Urothelium cell line (cell line): Measurements from ENCODE around the gene TJP1.
"Not testable (repeated sequence)": the region's sequence is repeated elsewhere in the genome, so short reads cannot be mapped to it uniquely, and the experiment has no call there.

ENCODE experiments used
- DNase-seq: peaks from one replicate; pipeline ENCODE4 v3.0.0; 2011; ENCODE audit warnings: low spot score, mixed read lengths
- FAIRE-seq: peaks from 2 replicates; lab custom pipeline; 2011; peaks lifted over from hg19 to GRCh38; lab: Jason Lieb, UNC

Gene TJP1

GRCh38 chr15:29759596-29759995 lies 62.7 kb downstream of the TJP1 start:
- FAIRE-seq (peak; percentile 83), DNase-seq (no peak)

DNA sequence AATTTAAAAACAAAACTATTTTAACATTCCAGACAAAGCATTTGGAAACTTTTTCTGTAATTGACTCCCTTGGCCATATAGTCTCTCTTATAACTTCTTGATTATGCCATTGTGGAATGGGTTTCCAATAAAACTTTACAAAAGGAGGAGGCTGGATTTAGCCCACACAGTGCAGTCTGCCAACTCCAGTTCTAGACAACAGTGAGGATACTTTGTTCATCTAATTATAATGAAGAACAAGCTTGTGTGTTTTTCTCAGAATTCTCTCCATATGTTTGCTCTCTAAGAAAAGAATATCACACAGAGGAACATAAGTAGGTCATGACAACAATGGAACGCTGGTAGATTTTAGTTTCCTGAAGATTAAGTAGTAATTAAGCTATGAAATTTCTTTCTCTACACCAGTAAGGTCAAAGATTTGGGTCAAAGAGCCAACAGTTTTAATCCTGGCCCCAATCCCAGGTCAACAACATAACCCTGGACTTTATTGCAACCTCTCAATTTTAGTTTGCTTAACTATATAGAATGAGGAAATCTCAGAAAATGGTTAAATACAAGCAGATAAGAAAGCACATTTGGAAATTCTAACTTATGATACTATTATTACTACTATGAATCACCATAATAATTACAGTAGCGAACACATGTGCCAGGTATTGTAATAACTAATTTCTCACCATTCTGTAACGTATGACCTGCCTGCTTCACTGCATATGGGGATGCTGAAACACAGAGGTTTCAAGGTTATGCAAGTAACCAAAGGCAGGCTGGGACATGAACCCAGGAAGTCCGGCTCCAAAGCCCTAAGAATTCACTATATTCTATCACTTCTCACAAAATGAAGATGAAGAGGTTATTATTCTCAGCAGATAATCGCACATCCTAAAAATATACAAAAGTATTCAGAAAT lies 65.7 kb downstream of the TJP1 start:
- FAIRE-seq: no peak
- DNase-seq: no peak

- FAIRE-seq, DNase-seq: not testable (repeated sequence)
These were observed 68.3 kb downstream of the TJP1 start for GRCh38 chr15:29754009-29754408.

DNA sequence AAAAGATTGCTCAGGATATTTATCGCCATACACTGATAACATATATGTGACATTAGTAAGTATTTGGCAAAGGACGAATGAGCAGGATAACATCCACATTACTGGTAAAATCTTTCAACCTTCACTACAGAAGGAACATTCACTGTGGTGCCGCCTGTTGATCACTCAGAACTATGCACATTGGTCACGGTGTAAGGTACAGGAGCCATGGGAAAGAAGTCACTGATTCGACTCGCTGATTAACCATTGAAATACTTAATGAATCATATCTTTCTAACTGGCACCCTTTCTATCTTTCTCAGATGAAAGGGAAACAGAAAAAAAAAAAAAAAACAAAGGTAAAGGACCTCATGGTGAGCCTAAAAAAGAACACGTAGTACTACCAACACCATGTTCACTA lies 68.8 kb downstream of the TJP1 start:
- no peak for DNase-seq
- FAIRE-seq: no peak

GRCh38 chr15:29750754-29751153 lies 71.5 kb downstream of the TJP1 start:
- FAIRE-seq: no peak

DNA sequence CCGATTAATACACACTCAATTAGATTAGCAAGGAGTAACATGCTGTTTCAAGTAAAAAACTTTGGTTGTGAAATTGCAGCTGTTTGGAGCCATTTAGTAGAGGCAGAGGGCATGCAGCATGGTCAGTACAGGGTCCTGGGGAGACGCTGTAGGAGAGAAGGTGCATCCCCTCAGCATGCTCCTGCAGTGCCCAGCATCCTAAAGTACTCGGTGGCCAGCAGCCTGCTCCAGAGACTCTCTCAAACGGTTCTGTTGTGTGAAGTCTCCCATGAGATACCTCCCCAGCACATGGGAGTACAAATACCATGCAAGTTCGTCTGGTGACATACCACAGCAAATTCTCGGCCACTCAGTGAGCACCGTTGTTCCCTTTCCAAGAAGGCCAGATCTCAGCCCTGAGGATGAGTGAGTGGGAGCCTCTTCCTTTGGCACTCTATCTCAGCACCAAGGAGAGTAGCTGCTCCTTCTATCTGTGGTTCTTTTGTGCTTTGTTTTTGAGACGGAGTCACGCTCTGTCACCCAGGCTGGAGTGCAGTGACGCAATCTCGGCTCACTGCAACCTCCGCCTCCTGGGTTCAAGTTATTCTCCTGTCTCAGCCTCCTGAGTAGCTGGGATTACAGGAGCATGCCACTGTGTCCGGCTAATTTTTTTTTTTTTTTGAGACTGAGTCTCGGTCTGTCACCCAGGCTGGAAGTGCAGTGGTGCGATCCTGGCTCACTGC lies 72.7 kb downstream of the TJP1 start:
- DNase-seq (no peak), FAIRE-seq (no peak)

More at GRCh38 chr15:29750754-29751153, 71.5 kb downstream of the TJP1 start:
- DNase-seq: no peak

DNA sequence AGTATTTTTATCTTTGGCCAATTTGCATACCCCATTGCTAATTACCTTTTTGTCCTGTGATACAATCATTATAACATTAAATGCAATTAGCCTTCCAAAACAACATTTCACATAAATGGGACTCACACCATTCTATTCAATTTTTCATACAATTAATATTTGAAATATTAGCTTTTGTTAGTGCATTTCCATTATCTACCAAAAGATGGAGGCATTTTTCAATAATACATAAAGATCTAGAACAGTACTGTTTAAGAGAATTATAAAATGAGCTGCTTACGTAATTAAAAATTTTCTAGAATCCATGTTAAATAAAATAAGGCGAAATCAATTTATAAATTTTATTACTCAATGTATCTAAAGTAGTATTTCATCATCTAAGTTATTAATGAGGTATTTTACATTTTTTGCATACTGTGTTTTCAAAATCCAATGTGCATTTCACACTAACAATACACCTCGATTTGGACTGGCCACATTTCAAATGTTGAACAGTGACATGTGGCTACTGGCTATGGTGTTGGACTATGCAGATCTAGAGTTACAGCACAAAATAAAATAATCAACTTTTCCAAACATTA lies 74.3 kb downstream of the TJP1 start:
- FAIRE-seq: no peak
- DNase-seq: no peak

DNA sequence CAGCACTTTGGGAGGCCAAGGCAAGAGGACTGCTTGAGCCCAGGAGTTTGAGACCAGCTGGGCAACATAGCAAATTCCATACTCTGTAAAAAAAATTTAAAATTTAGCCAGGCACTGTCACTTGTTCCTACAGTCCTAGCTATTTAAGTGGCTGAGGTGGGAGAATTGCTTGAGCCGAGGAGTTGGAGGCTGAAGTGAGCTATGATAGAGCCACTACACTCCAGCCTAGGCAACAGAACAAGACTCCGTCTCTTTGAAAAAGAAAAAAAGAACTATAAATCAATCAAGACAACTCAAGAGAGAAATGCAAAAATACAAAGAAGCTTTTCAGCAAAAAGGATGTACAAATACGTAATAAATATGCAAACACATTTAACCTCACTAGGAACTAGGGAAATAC lies 78.8 kb downstream of the TJP1 start:
- DNase-seq (no peak), FAIRE-seq (no peak)

- FAIRE-seq: no peak
- no peak for DNase-seq
These were observed 81.5 kb downstream of the TJP1 start for GRCh38 chr15:29740692-29741311.

GRCh38 chr15:29736744-29737020 lies 85.6 kb downstream of the TJP1 start:
- FAIRE-seq (no peak), DNase-seq (peak; percentile 72)

DNA sequence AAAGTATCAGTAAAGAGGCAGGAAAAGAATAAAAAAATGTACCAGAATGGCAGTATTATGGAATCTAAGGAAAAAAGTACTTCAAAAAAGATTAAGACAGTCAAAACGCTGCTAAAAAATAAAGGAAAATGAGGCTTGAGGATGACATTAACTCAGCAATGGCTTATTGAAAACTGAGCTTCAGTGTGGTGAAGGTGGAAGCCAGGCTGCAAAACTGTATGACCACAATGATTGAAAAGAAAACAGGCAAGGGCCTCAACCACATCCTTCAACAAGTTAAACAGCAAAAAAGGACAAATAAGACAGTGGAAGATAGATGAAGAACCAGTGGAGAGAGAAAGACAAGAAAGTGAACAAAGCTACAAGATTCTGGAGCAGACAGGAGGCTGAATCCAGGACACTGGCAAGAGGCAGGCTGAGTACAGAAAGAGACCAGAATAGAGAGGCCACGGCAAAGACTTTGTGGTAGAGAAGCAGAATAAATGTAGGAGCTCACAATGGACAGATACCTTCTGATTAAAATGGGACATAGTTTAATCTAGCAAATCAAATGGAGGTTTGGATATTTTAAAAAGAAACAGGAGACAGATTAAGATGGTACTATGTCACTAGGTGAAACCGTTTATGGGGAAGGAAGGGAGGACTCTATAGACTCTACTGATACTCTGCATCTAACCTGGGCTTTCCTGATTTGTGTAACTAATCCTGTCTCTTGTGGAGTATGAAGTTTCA lies 86.1 kb downstream of the TJP1 start:
- FAIRE-seq (no peak), DNase-seq (peak; percentile 10)

GRCh38 chr15:29734917-29735572 lies 87.2 kb downstream of the TJP1 start:
- FAIRE-seq (no peak), DNase-seq (peak; percentile 13)

GRCh38 chr15:29731865-29732264 lies 90.4 kb downstream of the TJP1 start:
- no peak for FAIRE-seq
- no peak for DNase-seq

- not testable (repeated sequence) for DNase-seq, FAIRE-seq
These were observed 91.8 kb downstream of the TJP1 start for GRCh38 chr15:29730471-29730870.

GRCh38 chr15:29728418-29728817 lies 93.8 kb downstream of the TJP1 start:
- DNase-seq (no peak), FAIRE-seq (no peak)

DNA sequence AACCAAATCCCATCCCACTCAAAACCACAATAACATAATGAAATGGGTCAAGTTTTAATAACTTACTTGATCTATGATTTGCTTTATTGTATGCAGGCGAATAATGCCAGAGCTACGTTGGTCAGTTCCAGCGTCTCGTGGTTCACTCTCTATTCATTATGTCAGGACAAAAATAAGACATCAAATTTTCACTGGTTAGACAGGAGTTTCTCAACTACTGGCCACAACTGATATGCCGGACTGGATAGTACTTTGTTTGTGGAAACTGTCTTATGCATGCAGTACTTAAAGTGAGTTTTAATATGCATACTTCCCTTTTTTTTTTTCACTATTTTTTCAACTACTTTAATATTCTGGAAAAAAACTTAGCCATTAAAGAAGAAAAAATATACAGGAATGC lies 94.4 kb downstream of the TJP1 start:
- DNase-seq (no peak), FAIRE-seq (no peak)

- DNase-seq (no peak), FAIRE-seq (no peak)
These were observed 95.7 kb downstream of the TJP1 start for GRCh38 chr15:29726553-29726952.

GRCh38 chr15:29724026-29724425 lies 98.2 kb downstream of the TJP1 start:
- DNase-seq: no peak
- FAIRE-seq: no peak

GRCh38 chr15:29713784-29714183 lies 108.5 kb downstream of the TJP1 start:
- DNase-seq: no peak
- FAIRE-seq: no peak
